WTC11 (cell line): Measurements from ENCODE around the gene ARMC7.

ENCODE experiments used
- ATF6 ChIP-seq: sonication (generic); formaldehyde crosslinking; IDR thresholded peaks from 2 replicates; pipeline ENCODE4 v1.8.1; 2023; ENCODE audit warnings: mild to moderate bottlenecking, missing genetic modification reagents
- CTCF ChIP-seq: fragments of 200-600 bp; IDR thresholded peaks from 2 replicates; pipeline ENCODE4 v1.8.0; 2022; ENCODE audit warnings: antibody characterized with exemption
- ELF4 ChIP-seq: sonication (generic); formaldehyde crosslinking; IDR thresholded peaks from 2 replicates; pipeline ENCODE4 v1.8.1; 2022; ENCODE audit warnings: low read depth, mild to moderate bottlenecking, moderate library complexity, missing genetic modification reagents
- RELA ChIP-seq: sonication (generic); formaldehyde crosslinking; IDR thresholded peaks from 2 replicates; pipeline ENCODE4 v1.8.1; 2022; ENCODE audit warnings: missing genetic modification reagents, mild to moderate bottlenecking, borderline replicate concordance
- SP1 ChIP-seq: sonication (generic); formaldehyde crosslinking; conservative IDR thresholded peaks from 2 replicates; pipeline ENCODE4 v1.8.1; 2022; ENCODE audit warnings: missing genetic modification reagents
- USF2 ChIP-seq: sonication (generic); formaldehyde crosslinking; IDR thresholded peaks from 2 replicates; pipeline ENCODE4 v1.8.1; 2023; ENCODE audit warnings: mild to moderate bottlenecking, missing genetic modification reagents, moderate library complexity

- TF ChIP-seq CTCF (no peak), RELA (no peak), ELF4 (CRISPR knock-in tag) (no peak), ATF6 (CRISPR knock-in tag) (no peak), USF2 (no peak), SP1 (no peak)
Observed at GRCh38 chr17:75063626-75064025, 46.1 kb upstream of the ARMC7 start.
